DOHH2 (cell line): ENCODE measurements around the gene MEA1.

Source experiments
- H3F3A ChIP-seq: fragments of 200-600 bp; sonication (generic), shearing (Covaris generic); 2 replicates; pipeline ENCODE4 v1.6.0; 2016; ENCODE audit warnings: antibody characterized with exemption, mild to moderate bottlenecking; ENCODE audit not compliant: control insufficient read depth, insufficient read depth
- H3K27ac ChIP-seq: fragments of 200-600 bp; sonication (generic); 2 replicates; pipeline ENCODE4 v1.5.1; 2014; ENCODE audit warnings: low read depth, mild to moderate bottlenecking, low read length, moderate library complexity
- H3K27me3 ChIP-seq: fragments of 200-600 bp; sonication (generic); 2 replicates; pipeline ENCODE4 v1.6.1; 2014; ENCODE audit warnings: mild to moderate bottlenecking, low read length, mixed read lengths; ENCODE audit not compliant: control insufficient read depth
- H3K36me3 ChIP-seq: fragments of 200-600 bp; sonication (generic); 2 replicates; pipeline ENCODE4 v1.6.1; 2014; ENCODE audit warnings: mild to moderate bottlenecking, low read length, moderate library complexity, mixed read lengths; ENCODE audit not compliant: control insufficient read depth
- H3K4me1 ChIP-seq: fragments of 200-600 bp; sonication (generic); 2 replicates; pipeline ENCODE4 v1.6.1; 2014; ENCODE audit warnings: mild to moderate bottlenecking, low read length, mixed read lengths; ENCODE audit not compliant: control insufficient read depth
- H3K4me2 ChIP-seq: fragments of 200-600 bp; sonication (generic); 2 replicates; pipeline ENCODE4 v1.6.0; 2014; ENCODE audit warnings: mild to moderate bottlenecking, low read length, moderate library complexity
- H3K4me3 ChIP-seq: fragments of 200-600 bp; sonication (generic); 2 replicates; pipeline ENCODE4 v1.5.1; 2014; ENCODE audit warnings: mild to moderate bottlenecking, low read length, mixed read lengths
- H3K79me2 ChIP-seq: fragments of 200-600 bp; sonication (generic); 2 replicates; pipeline ENCODE4 v1.6.1; 2014; ENCODE audit warnings: mild to moderate bottlenecking, low read length, mixed read lengths; ENCODE audit not compliant: control insufficient read depth
- H3K9me2 ChIP-seq: fragments of 200-600 bp; sonication (generic); replicated peaks from 2 replicates; pipeline ENCODE4 v1.6.1; 2014; ENCODE audit warnings: mild to moderate bottlenecking, low read length, mixed read lengths; ENCODE audit not compliant: control insufficient read depth
- H3K9me3 ChIP-seq: fragments of 200-600 bp; sonication (generic); 2 replicates; pipeline ENCODE4 v1.6.1; 2014; ENCODE audit warnings: antibody characterized with exemption, low read length, mixed read lengths; ENCODE audit not compliant: control insufficient read depth, insufficient read depth
- H4K20me1 ChIP-seq: fragments of 200-600 bp; sonication (generic); 2 replicates; pipeline ENCODE4 v1.6.0; 2014; ENCODE audit warnings: low read depth, mild to moderate bottlenecking, antibody characterized with exemption, low read length, moderate library complexity; ENCODE audit not compliant: control insufficient read depth, insufficient read depth
- EZH2phosphoT487 ChIP-seq: fragments of 200-600 bp; sonication (generic); IDR thresholded peaks from 2 replicates; pipeline ENCODE4 v1.6.1; 2017; ENCODE audit warnings: borderline replicate concordance, mild to moderate bottlenecking, antibody characterized with exemption, low read length, moderate library complexity, mixed read lengths
- TF ChIP-seq, protein P1 (sequence below): fragments of 200-600 bp; sonication (generic); IDR thresholded peaks from one replicate; pipeline ENCODE4 v1.5.1; 2014; ENCODE audit warnings: antibody characterized with exemption, mild to moderate bottlenecking, low read depth, low read length; ENCODE audit not compliant: poor library complexity, severe bottlenecking

Gene MEA1

DNA sequence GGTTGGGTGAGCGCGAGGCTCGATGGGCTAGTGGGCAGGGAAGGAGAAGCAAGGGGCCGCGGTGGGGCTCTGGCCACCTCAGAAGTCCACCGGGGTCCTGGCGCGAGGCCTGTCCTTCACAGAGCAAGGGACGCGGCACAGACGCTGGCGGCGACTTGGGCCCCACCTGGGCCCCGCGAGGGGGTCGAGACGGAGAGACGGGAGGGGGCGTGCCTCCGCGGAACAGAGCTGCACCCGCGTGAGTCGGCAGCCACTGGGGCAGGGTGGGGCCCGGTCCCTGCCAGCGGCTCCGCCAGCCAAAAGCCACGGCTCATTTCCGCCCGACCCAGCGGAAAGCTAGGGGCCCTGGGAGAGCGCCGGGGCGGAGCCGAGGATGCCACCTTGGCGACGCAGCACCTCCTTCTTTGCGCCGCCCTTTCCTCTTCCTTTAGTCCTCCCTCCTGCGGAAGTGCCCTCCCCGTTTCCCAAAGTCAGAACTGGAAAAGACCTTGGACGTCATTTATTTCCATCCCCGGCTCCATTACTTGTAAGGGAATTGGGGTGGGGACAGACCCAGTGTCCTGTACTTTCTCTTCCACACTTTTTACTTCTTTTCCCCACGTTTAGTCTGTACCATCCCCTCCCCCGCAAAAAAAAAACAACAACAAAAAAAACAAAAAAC lies 39.9 kb upstream of the MEA1 start, which contains the start of gene CUL7:
Gene CUL7, minus strand, starts transcription at position 307 of the 661 bp plus-strand sequence. CDS start 1,063 bp downstream, outside the sequence.
- Histone ChIP-seq H3K9me2 (no peaks in the 10 kb centered on the region), H3F3A (peaks cover 9% of the 10 kb centered on the region), H3K36me3 (peaks cover 22% of the 10 kb centered on the region), H3K79me2 (peaks cover 21% of the 10 kb centered on the region), H3K9me3 (no peaks in the 10 kb centered on the region), H3K4me2 (peak within 1 kb of the TSS; percentile 81), H3K27ac (peak within 1 kb of the TSS; percentile 33), H3K4me3 (peak within 1 kb of the TSS; percentile 80), H3K4me1 (peaks cover 25% of the 10 kb centered on the region), H3K27me3 (no peaks in the 10 kb centered on the region), H4K20me1 (no peaks in the 10 kb centered on the region)
- TF ChIP-seq, protein P1, sequence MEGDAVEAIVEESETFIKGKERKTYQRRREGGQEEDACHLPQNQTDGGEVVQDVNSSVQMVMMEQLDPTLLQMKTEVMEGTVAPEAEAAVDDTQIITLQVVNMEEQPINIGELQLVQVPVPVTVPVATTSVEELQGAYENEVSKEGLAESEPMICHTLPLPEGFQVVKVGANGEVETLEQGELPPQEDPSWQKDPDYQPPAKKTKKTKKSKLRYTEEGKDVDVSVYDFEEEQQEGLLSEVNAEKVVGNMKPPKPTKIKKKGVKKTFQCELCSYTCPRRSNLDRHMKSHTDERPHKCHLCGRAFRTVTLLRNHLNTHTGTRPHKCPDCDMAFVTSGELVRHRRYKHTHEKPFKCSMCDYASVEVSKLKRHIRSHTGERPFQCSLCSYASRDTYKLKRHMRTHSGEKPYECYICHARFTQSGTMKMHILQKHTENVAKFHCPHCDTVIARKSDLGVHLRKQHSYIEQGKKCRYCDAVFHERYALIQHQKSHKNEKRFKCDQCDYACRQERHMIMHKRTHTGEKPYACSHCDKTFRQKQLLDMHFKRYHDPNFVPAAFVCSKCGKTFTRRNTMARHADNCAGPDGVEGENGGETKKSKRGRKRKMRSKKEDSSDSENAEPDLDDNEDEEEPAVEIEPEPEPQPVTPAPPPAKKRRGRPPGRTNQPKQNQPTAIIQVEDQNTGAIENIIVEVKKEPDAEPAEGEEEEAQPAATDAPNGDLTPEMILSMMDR: peak; percentile 14
- TF ChIP-seq EZH2phosphoT487: no peak

DNA sequence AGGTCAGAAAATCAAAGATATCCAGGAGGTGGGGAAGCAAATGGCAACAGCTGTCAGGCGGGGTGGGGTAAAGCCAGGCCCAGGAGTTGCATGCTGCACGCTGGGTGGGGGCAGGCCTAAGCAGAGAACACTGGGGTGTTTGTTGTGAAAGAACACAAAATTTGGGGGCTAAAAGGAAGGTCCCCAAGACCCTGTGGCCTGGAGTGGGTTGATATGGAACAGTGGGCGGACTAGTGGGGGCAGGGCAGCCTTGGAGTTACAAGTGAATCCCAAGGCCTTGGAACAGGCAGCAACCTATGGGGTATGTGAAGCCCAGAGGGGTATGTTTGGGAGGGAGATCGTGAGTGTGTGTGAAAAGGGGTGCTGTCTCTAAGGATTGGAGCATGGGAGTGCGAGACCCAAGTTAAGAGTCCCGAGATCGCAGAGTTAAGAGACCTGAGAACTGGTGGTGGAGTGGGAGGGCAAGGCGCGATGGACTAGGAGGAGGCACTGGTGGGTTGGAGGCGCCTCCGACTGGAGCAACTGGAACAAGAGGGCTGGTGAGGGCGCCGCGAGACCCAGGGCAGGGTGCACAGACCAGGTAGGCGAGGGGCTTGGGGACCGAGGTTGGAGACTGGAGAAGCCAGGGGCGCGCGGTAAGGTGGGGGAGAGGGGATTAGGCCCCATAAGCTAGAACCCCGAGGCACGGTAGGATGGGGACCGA lies 39.2 kb upstream of the MEA1 start:
- peaks cover 18% of the 10 kb centered on the region for H3K4me1 ChIP-seq
- H3F3A ChIP-seq: peaks cover 9% of the 10 kb centered on the region
- H3K27me3 ChIP-seq: no peaks in the 10 kb centered on the region
- peaks cover 21% of the 10 kb centered on the region for H3K36me3 ChIP-seq
- no peaks in the 10 kb centered on the region for H3K9me2 ChIP-seq
- H3K4me3 ChIP-seq: peak overlapping the region; percentile 80
- peak overlapping the region; percentile 33 for H3K27ac ChIP-seq
- H3K79me2 ChIP-seq: peaks cover 14% of the 10 kb centered on the region
- H4K20me1 ChIP-seq: no peaks in the 10 kb centered on the region
- H3K9me3 ChIP-seq: no peaks in the 10 kb centered on the region
- peak overlapping the region; percentile 81 for H3K4me2 ChIP-seq
- no peak for TF ChIP-seq EZH2phosphoT487
- TF ChIP-seq, protein P1: no peak

DNA sequence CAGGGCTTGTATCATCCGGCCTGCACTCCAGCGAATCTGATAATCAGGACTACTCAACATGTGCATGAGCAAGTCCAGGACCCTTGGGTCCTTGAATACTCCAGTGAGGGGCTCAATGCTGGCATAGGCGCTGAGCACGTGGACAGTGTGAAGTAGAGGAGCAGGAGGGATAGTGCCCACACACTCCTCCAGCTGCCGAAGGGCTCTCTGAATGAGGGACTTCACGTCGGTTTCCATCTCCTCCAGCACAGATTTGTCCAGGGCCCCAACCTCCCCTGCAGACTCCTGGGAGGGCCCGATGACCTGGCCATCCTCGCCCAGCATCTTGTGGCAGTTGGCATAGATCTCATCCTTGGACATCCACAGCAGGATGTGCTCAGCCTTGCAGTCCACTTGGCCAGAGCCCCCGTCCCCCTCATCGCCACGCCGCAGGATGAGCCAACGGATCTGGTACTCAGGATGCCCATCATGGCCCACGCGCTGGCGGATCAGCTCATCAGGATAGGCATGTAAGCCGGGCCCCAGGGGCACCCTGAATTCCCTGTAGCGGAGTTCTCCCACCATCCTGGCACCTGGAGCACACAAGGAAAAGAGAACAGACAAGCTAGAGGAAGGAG lies 38.6 kb upstream of the MEA1 start:
- Histone ChIP-seq H3K27ac (no peak overlapping the region), H3F3A (peaks cover 9% of the 10 kb centered on the region), H4K20me1 (no peaks in the 10 kb centered on the region), H3K79me2 (peaks cover 9% of the 10 kb centered on the region), H3K9me3 (no peaks in the 10 kb centered on the region), H3K36me3 (peaks cover 16% of the 10 kb centered on the region), H3K9me2 (no peaks in the 10 kb centered on the region), H3K27me3 (no peaks in the 10 kb centered on the region), H3K4me3 (peak overlapping the region; percentile 80), H3K4me1 (peaks cover 15% of the 10 kb centered on the region), H3K4me2 (peak overlapping the region; percentile 81)
- TF ChIP-seq, protein P1: no peak
- no peak for TF ChIP-seq EZH2phosphoT487
